SIG-M5 treated with dmso at 0.1 percent for 504 hours (cell line): ENCODE measurements around the gene AMIGO3.
"Not testable (repeated sequence)": the region's sequence is repeated elsewhere in the genome, so short reads cannot be mapped to it uniquely, and the experiment has no call there.

ENCODE experiments used
- DNase-seq: peaks from one replicate; lab custom pipeline; 2025; ENCODE audit not compliant: unreplicated experiment; lab: John Stamatoyannopoulos, UW

Gene AMIGO3

GRCh38 chr3:49712631-49713317, 6.7 kb downstream of the AMIGO3 start:
- no peak for DNase-seq

DNA sequence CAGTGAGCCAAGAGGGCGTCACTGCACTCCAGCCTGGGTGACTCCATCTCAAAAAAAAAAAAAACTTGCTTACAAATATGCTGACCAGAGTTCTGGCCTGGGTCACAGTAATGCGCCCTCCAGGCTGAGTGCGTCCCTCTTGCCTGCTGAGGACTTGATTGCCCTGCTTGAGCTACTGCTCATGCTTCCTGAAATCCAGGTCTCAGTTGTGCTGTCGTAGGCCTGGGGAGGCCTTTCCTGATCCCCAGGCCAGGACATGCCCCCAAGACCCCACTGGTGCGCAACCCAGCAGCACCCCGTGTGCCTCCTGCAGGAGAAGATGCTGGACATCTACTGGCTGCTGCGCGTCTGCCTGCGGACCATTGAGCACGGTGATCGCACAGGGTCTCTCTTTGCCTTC, 7.3 kb downstream of the AMIGO3 start:
- no peak for DNase-seq

- no peak for DNase-seq
These were observed 8.0 kb downstream of the AMIGO3 start for GRCh38 chr3:49711489-49711888.

GRCh38 chr3:49709852-49710251, 9.6 kb downstream of the AMIGO3 start:
- DNase-seq, result no peak

- no peak for DNase-seq
These were observed 12.4 kb downstream of the AMIGO3 start for GRCh38 chr3:49707113-49707480.

- DNase-seq, result no peak
These were observed 12.9 kb downstream of the AMIGO3 start for GRCh38 chr3:49706456-49707112.

DNA sequence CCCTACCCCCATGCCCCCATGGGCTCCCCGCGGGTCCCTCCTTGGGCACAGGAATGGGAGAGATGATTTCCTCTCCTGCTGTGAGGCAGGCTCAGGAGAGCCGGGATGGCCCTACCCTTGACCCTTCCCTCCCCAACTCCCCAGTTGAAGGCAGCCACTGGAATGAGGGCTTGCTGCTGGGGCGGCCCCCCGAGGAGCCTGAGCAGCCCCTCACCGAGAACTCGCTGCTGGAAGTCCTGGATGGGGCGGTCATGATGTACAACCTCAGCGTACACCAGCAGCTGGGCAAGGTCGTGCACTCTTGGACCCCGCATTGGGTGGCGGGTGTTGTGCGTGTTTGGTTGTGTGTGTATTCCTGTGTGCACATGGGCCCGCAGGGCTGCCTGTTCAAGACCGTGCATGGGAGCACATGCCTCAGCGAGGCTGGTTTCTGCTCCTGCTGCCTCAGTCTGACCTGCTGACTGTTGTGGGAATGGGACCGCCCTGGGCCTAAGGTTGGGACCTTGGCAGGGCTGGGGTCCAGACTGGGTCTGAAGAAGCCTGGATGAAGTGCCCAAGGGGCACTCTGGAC, 14.0 kb downstream of the AMIGO3 start:
- DNase-seq, result no peak

DNA sequence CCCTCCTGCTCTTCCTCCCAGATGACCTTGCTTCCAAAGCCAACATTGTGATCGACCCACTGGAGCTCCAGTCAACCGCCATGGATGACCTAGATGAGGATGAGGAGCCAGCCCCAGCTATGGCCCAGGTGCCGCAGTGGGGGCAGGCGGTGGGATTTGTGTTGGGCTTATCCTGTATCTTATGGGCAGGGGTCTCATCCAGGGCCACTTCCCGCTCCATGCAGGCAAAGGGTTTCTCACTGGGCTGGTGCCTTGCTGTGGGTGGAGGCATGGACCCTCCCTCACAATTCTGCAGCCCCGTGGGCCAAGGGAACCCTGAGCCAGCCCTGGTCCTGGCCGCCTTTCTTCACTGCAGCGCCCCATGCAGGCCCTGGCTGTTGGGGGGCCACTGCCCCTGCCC, 14.9 kb downstream of the AMIGO3 start:
- no peak for DNase-seq

- no peak for DNase-seq
These were observed 15.5 kb downstream of the AMIGO3 start for GRCh38 chr3:49703956-49704355.

DNA sequence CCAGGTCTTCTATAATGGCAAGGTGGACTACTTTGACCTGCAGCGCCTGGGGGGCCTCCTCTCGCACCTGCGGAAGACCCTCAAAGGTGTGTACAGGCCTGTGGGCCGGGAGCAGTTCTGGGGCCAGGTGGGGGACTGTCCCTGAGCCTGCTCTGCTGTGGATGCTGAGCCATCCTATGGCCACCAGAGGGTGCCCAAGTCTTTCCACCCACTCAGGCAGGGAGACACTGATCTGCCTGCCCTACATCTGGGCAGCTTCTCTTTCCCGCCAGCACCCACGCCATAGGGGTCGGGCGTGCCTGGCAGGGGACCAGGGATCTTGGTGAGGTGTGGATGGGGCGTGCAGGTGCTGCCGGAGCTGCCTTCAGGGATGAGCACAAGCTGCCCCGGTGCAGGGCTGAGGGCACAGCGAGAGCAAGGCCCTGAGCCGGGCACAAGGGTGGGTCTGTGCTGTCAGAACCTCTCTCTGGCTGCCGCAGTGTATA, 16.0 kb downstream of the AMIGO3 start:
- DNase-seq, result peak; percentile 60

DNA sequence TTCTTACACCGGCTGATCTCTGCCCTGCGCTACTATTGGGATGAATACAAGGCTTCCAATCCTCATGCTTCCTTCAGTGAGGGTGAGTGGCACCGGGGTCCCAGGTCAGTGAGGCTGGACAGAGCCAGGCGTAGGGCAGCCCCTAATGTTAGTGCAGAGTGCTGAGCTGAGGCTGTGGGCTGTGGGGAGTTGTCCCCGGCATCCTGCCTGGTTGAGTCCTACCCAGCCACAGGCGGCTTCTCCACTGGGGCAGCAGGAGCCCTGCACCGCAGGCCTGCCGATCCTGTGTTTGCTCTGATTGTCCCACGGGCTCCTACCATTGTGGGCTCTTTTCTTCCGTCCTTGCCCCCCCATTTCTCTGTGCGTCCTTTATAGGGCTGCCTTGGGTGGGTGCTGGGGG, 16.8 kb downstream of the AMIGO3 start:
- no peak for DNase-seq

- no peak for DNase-seq
These were observed 18.0 kb downstream of the AMIGO3 start for GRCh38 chr3:49701388-49702077.

DNA sequence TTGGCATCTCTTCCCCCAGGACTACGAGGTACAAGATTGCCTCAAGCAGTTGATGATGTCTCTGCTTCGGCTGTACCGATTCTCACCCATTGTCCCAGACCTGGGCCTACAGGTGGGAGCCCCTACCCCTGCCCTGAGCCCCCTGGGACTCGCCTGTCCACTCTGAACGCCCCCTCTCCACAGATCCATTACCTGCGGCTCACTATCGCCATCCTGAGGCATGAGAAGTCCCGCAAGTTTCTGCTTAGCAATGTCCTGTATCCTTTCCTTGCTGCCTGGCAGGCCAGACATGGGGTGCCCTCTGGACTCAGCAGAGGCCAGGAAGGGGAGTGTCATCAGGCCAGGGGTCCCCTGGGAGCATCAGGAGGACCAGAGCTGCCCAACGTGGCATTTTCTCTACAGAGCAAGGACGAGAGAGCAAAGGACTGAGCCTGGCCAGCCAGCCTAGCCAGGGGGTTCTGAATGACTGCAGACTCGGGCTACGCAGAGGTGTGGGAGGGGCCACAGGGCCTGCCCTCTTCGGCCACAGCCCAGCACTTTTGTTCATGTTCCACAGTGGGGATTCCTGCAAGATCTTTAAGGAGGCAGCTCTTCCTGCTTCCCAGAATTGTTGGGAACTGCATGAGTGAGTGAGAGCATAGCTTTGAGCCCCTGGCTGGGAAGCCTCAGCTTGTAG, 18.9 kb downstream of the AMIGO3 start:
- DNase-seq, result no peak

DNA sequence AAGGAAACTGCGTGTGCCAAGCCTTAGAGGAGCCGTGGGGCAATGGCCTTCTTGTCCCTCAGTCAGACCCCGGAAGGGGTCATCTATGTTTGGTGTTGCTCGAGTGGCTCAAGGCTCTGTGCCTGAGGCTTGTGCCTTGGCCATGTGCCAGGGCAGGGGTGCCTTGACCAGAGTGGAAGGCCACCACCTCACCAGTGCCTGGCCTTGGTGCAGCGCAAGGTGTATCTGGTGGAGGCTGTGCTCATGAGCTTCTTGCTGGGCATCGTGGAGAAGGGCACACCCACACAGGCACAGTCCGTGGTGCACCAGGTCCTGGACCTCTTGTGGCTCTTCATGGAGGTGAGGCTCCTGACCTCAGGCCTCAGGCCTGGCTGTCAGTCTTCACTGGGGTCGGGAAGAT, 19.5 kb downstream of the AMIGO3 start:
- no peak for DNase-seq

GRCh38 chr3:49699281-49699979, 20.1 kb downstream of the AMIGO3 start:
- DNase-seq, result no peak

- not testable (repeated sequence) for DNase-seq
These were observed 24.0 kb downstream of the AMIGO3 start for GRCh38 chr3:49695350-49696015.

DNA sequence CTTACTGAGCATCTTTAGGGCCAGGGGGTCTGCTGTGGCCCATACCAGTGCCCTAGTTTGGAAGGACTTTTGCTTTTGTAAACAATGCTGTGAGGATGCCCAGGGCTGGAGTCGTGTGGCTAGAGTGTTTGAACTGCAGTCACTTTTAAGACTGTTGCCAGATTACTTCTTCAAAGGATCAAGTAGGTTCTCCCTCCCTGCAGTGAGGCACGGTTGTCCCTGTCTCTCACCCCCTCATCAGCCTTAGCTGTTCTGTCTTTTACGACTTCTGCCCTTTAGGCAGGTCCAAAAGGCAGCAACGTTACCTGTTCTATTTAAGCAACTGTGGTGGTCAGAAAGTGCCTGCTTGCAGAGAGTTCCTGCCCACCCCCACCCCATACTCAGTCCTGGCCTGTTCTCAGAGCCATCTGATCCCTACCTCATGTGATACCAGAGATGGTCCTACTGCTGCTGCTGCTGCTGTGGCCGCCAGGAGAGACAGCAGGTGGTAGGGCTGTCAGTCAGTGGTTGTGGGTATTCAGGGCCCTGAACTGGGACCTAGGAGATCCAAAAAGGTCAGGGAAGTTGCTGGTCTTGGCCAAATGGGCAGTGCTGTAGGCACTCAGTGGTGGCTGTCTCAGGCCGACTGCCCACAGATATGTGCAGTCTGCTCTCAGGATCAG, 24.9 kb downstream of the AMIGO3 start:
- DNase-seq, result not testable (repeated sequence)

DNA sequence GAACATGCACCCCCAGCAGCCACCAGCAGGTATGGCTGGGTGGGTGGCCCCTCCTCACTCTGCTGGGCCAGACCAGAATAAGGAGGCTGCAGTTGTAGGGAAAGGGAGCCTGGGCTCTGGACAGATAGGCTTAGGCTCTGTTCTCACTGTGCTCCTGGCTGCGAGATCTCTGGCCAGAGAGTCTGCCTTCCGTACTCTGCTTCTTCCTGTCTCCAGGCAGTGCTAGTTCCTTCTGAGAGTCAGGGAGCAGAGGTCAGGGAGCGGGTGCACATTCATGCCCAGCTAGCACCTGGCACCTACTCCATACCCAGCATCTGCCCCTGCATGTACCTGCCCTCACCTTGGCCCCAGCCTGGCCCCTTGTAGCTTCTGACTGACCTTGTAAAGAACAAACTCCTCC, 28.0 kb downstream of the AMIGO3 start:
- not testable (repeated sequence) for DNase-seq

- not testable (repeated sequence) for DNase-seq
These were observed 28.6 kb downstream of the AMIGO3 start for GRCh38 chr3:49690856-49691255.
